ENCODE results near the gene GYPC.

GYPC gene

DNA sequence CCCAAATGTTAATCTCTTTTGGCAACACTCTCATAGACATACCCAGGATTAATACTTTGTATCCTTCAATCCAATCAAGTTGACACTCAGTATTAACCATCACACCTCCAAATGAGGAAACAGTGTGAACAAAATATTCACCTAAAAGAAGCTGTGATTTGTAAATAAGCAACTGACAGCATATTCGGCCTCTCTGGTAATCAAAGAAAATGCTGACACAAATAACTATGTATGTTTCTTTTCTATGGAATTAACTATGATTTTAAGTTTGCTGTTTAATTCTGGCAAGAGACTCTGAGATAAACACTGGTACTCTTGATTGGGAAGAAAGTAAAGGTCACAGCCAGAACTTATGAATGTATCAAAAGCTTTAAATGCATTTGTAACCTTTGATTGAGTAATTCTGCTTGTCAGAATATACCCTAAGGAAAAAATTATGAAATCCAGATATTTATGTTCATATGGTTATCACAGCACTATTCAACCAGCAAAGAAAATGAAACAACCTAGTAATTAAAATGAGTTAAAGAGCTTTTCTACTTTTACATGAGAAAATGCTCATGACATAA lies 3.6 kb upstream of the GYPC start:
- DNase-seq, result no peak

DNA sequence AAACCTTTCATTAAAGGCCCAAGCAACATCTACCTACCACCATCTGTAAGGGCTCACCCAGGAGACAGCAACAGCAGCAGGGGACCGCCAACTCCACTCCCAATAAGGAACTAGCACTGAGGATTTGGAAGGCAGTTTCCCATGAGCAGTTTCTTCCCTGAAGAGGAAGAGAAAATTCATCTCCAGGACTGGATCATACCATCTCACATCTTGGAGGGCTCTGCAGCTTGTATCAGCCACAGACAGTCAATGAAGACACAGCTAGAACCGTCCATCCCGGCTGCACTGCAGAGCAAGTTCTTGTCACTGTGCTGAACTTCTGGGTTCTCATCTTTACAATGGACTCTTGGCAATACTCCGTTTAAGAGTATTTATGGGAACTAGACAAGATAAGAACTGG lies 2.8 kb upstream of the GYPC start:
- no peak for DNase-seq

DNA sequence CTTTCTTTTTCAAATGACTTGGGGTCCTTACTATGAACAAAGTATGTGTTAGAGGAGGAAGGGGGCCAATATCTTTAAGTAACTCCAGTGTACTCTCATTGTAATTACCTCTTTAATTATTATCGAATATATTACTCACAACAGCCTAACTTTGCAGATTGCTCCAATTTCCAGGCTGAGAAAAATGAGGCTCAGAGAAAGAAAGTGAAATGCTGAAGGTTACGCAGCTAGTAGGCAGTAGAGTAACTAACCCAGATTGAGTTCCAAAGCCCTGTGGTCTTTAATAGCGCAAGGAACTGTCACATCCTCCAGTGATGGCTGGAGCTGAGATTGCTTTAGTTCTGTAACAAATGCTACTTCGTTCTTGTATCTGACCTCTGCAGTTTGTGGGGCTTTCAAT lies 2.2 kb upstream of the GYPC start:
- DNase-seq, result no peak

- no peak for DNase-seq
Observed at GRCh38 chr2:126655051-126655450, 907 bp upstream of the GYPC start.

- peak; percentile 55 for DNase-seq
Observed at GRCh38 chr2:126656431-126657147, 631 bp downstream of the GYPC start.

GRCh38 chr2:126657148-126657635 lies 1.2 kb downstream of the GYPC start:
- DNase-seq, result peak; percentile 48

GRCh38 chr2:126657636-126658318 lies 1.8 kb downstream of the GYPC start:
- peak; percentile 69 for DNase-seq

GRCh38 chr2:126658319-126658904 lies 2.5 kb downstream of the GYPC start:
- DNase-seq, result no peak

GRCh38 chr2:126658905-126659561 lies 3.1 kb downstream of the GYPC start:
- DNase-seq, result peak; percentile 55

- no peak for DNase-seq
Observed at GRCh38 chr2:126659562-126660467, 3.9 kb downstream of the GYPC start.

- DNase-seq, result no peak
Observed at GRCh38 chr2:126660971-126661370, 5.0 kb downstream of the GYPC start.

DNA sequence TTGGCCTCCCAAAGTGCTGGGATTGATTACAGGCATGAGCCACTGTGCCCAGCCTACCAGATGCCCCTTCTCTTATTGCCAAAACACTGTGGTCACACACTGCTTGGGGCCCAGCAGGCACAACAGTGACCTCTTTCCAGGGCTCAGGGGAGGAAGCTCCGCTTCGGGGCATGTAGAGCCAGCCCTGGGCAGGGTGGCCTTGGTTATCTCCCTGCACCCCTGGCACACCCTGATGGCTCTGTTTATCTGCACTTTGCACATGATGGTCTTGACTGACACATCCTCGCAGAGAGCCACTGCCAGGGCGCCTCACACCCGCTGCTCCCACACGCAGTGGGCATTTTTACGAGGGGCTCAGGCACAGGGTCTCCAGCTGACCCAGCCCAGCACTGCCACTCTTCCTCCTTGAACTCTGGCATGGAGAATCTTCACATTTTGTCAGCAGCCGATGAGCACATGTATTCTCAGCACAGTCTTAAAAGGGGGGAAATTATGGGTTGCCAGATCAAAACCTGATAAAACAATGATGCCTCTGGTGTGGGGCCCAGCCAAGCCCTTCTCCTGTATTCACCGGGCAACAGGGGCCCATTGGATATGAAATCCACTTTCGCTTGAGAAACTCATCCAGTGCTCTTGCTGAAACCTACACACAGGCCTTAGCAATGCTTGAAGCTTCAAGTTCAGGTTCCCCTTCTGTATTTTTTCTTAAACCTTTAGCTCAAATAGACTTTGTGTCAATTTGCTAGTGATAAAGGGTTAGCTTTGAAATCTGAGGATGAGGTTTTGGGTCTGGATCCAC lies 5.9 kb downstream of the GYPC start:
- peak; percentile 17 for DNase-seq

- DNase-seq, result no peak
Observed at GRCh38 chr2:126662621-126663020, 6.7 kb downstream of the GYPC start.

DNA sequence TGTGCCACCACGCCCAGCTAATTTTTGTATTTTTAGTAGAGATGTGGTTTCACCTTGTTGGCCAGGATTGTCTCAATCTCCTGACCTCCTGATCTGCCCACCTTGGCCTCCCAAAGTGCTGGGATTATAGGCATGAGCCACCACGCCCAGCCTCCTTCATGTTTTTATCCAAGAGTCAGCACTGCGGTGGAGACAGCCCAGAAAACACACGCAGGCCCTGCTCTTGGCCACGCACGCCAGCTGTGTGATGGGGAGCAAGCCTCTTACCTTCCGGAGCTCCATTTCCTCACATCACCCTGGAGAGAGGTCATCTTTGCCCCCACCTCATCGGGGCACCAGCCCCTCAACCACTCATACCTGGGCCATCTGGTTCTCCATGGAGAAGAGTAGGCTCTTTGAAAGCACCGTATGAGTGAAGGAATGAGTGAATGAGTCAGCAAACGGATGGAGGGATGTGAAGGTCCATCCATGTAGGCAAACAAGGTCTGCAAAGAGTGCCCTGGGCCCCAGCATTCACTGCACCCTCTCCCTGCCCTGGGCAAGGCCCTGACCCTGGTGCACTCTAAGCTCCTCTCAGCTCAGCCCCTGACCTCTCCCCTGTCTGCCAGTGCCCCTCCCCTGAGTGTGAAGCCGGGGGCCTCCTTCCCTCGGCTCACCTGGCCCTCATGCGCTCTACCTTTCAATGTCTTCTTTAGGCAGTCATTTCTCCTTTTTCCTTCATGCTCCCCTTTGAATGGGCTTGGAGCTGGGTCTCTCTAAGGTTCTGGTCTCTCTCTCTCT lies 7.4 kb downstream of the GYPC start:
- no peak for DNase-seq

DNA sequence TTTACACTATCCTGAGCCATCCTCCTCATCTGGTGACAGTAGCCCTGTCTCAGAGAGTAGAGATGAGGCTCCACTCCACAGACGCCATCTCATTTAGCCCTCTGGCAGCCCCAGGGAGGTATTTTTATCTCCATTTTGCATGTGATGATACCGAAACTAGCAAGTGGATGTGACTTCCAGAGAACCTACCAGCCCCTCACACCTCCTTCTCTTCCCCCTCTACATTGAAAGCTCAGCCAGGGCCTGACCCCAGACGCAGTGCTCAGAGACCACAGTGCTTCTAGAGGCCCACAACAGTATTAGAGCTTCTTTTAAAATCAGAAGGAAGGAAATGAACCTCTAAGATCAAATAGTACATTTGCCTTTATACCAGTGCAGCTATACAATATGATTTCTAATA lies 8.3 kb downstream of the GYPC start:
- DNase-seq, result peak; percentile 21

DNA sequence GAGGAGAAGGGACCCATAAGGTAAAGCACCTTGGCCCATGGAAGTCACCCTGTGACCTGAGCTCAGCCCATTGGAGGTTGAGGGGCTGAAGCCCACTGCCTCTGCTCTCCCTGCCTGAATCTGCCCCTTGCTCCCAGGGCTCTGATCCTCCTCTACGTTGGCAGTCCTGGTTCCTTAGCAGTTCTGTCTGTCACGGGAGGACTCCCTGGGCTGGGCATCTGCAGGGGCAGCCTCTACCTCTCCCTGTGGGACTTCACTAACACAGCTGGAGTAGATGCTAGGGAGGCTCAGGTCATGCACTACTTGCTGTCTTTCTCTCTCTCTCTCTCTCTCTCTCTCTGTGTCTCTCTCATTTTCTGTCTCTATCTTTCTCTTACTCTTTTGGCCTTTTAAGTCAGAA lies 8.7 kb downstream of the GYPC start:
- DNase-seq, result no peak

GRCh38 chr2:126665483-126665882 lies 9.5 kb downstream of the GYPC start:
- DNase-seq, result no peak

GRCh38 chr2:126668254-126668653 lies 12.3 kb downstream of the GYPC start:
- DNase-seq, result no peak

DNA sequence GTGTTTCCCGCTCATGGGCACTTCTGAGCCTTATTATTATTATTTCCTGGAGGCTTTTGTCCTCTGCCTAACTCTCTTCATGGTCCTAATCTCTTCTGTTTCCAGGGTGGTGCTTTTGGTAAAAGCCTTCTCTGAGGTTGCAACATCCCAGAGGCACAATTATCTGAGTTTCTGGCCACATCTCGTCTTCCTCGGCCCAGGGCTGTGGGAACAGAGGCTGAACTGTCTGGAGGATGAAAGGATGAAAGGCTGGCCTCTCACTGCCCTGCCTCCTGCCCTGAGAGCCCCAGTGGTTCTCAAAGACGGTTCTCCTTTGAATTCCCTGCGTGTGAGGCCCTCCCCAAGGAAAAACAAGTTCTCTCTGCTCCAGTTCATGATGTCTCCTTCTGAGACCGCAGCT lies 13.8 kb downstream of the GYPC start:
- no peak for DNase-seq

GRCh38 chr2:126671488-126671887 lies 15.5 kb downstream of the GYPC start:
- no peak for DNase-seq
